Transverse colon (tissue), 4 donors: ENCODE results near the gene FRRS1. TPM values are rescaled to one million over a fixed set of nuclear protein-coding genes. Genes with fewer than 3 reads are reported as not detected.

Source experiments
- DNase-seq: peaks from one replicate; pipeline ENCODE4 v3.0.0-alpha.2; 2019
- H3K27ac ChIP-seq, 4 donors: fragments of 200-600 bp; sonication (generic); 2 replicates each; pipeline ENCODE4 v1.5.1; 2016 to 2018; ENCODE audit warnings: inconsistent platforms in 4 of 4
- H3K27me3 ChIP-seq: fragments of 200-600 bp; sonication (generic); 2 replicates; pipeline ENCODE4 v1.5.1; 2017; ENCODE audit warnings: inconsistent platforms
- H3K36me3 ChIP-seq, 4 donors: fragments of 200-600 bp; sonication (generic); 2 replicates each; pipeline ENCODE4 v1.5.1; 2017 to 2019; ENCODE audit warnings: inconsistent platforms in 4 of 4
- H3K4me1 ChIP-seq, 4 donors: fragments of 200-600 bp; sonication (generic); 2 replicates each; pipeline ENCODE4 v1.5.1; 2017 to 2020; ENCODE audit warnings: inconsistent platforms in 4 of 4
- H3K4me3 ChIP-seq, 4 donors: fragments of 200-600 bp; sonication (generic); 1 replicate in 1 of 4; 2 replicates in 3 of 4; pipeline versions ENCODE4 v1.5.1 to v1.6.1; 2017 to 2019; ENCODE audit warnings: inconsistent platforms in 4 of 4
- H3K9me3 ChIP-seq, 2 donors: fragments of 200-600 bp; sonication (generic); 2 replicates each; pipeline ENCODE4 v1.5.1; 2017 to 2019; ENCODE audit warnings: inconsistent platforms in 2 of 2
- EP300 ChIP-seq: sonication (generic); formaldehyde crosslinking; IDR thresholded peaks from one replicate; pipeline ENCODE4 v1.6.1; 2017; ENCODE audit warnings: antibody characterized with exemption, low read depth
- POLR2A ChIP-seq: fragments of 450-650 bp; IDR thresholded peaks from one replicate; pipeline ENCODE4 v1.6.1; 2016; ENCODE audit warnings: antibody characterized with exemption, mild to moderate bottlenecking, moderate library complexity
- POLR2AphosphoS5 ChIP-seq, 3 donors: sonication (generic); formaldehyde crosslinking; IDR thresholded peaks; one replicate each; pipeline ENCODE4 v1.6.1; 2016; ENCODE audit warnings: antibody characterized with exemption in 3 of 3
- WGBS, 2 donors: methylation state at CpG; one replicate each; pipeline ENCODE4 v1.1.5; 2018; ENCODE audit warnings: low coverage in 1 of 2; 5-methylcytosine and 5-hydroxymethylcytosine counted together
- in situ Hi-C, 4 donors: fragments of 200-750 bp; cut with MboI; loops; one replicate each; pipeline versions ENCODE4 v1.15.0 to v1.15.1; 2017; ENCODE audit warnings: low sequenced_read_pairs in 3 of 4, low pct_ligation_motif_present in 1 of 4, low pct_unique_long_range_greater_than_20kb in 1 of 4
- intact Hi-C: fragments of 100-400 bp; cut with DNase I; formaldehyde crosslinking; loops from one replicate; pipeline ENCODE4 v1.15.1; 2023; ENCODE audit warnings: low total_unique reads
- total RNA-seq, 4 donors: library from RNA; depleted of rRNA; stranded (reverse); fragments of >200 nt; gene quantifications; one replicate each; pipeline ENCODE4 v1.1.0, GENCODE V29; 2016
- TF ChIP-seq, protein P1 (sequence below), 5 experiments: fragments of 200-600 bp in 3 of 5; fragments of 450-650 bp in 2 of 5; sonication (generic) in 3 of 5; IDR thresholded peaks; 1 replicate in 2 of 5; 2 replicates in 3 of 5; pipeline ENCODE4 v1.5.1; 2016 to 2017; ENCODE audit warnings: antibody characterized with exemption in 5 of 5, inconsistent platforms in 3 of 5, mild to moderate bottlenecking in 2 of 5, moderate library complexity in 1 of 5

FRRS1 gene
- total RNA-seq, 4 donors from 2014 or later, result 3.0 to 32.4 (median 18.9) TPM

DNA sequence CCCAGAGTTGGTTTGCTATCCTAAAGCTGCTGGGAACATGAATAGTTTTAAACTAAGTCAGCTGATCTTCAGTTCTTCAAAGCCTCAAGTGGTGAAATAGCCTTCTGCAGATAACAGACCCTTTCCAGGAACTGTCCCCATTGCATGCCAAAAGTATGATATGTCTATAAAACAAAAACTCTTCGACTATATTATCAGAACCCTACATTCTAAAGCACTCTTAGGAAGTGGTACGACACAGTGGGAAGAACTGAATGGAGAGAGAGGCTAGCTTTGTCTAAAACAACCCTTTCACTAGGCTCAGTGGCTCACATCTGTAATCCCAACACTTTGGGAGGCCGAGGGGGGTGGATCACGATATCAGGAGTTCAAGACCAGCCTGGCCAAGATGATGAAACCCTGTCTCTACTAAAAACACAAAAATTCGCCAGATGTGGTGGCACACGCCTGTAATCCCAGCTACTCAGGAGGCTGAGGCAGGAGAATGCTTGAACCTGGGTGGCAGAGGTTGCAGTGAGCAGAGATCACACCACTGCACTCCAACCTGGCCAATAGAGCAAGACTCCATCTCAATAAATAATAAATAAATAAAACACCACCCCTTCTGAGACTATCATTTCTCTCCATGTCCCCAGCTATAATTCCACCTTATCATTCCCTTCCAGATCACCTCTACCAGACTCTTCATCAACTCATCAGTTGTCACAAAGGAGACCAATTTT, 2.2 kb upstream of the FRRS1 start:
- in situ Hi-C loops, result no loop called here

DNA sequence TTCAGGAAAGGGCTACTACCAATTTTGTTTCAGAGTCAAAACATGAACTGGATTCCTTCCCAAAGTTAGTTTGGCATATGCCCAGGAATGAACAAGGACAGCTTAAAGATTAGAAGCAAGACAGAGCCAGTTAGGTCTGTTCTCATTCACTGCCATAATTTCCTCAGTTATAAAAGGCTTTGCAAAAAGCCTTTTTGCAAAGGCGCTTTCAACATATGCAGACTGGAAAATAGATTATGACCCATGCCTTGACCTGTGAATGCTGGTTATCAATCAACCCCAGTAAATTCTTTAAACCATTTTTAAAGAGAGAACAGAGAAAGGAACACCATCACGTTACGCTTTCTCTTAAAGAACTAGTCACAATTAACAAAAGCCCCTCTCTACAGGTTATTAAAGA, 1.7 kb upstream of the FRRS1 start:
- Histone ChIP-seq H3K27me3 (no peaks in the 10 kb centered on the region), H3K36me3 (no peaks in the 10 kb centered on the region), H3K4me3 (no peak overlapping the region), H3K9me3 (no peaks in the 10 kb centered on the region), H3K4me1 (peaks cover 0 to 29% (median 8%) of the 10 kb centered on the region in 4 donors), H3K27ac (no peak overlapping the region)
- in situ Hi-C loops (no loop called here), intact Hi-C loops (no loop called here)
- no peak for DNase-seq
- 67 to 81% methylated on average over 3 of the region's 3 CpGs for WGBS, 2 donors
- TF ChIP-seq EP300 (no peak), POLR2A (no peak), POLR2AphosphoS5 (IDR thresholded peaks at IDR 0.05) (no peak)
- TF ChIP-seq, protein P1, sequence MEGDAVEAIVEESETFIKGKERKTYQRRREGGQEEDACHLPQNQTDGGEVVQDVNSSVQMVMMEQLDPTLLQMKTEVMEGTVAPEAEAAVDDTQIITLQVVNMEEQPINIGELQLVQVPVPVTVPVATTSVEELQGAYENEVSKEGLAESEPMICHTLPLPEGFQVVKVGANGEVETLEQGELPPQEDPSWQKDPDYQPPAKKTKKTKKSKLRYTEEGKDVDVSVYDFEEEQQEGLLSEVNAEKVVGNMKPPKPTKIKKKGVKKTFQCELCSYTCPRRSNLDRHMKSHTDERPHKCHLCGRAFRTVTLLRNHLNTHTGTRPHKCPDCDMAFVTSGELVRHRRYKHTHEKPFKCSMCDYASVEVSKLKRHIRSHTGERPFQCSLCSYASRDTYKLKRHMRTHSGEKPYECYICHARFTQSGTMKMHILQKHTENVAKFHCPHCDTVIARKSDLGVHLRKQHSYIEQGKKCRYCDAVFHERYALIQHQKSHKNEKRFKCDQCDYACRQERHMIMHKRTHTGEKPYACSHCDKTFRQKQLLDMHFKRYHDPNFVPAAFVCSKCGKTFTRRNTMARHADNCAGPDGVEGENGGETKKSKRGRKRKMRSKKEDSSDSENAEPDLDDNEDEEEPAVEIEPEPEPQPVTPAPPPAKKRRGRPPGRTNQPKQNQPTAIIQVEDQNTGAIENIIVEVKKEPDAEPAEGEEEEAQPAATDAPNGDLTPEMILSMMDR (IDR thresholded peaks at IDR 0.05), result no peak

More for the DNA sequence above, 2.2 kb upstream of the FRRS1 start:
- TF ChIP-seq POLR2AphosphoS5 (IDR thresholded peaks at IDR 0.05) (no peak), POLR2A (no peak), EP300 (no peak)
- TF ChIP-seq, protein P1 (IDR thresholded peaks at IDR 0.05), result no peak
- WGBS, 2 donors, result 81 to 100% methylated on average over 1 to 6 of the region's 6 CpGs
- no peak for DNase-seq
- Histone ChIP-seq H3K9me3 (no peaks in the 10 kb centered on the region), H3K4me3 (no peak overlapping the region), H3K4me1 (peaks cover 0 to 29% (median 8%) of the 10 kb centered on the region in 4 donors), H3K36me3 (no peaks in the 10 kb centered on the region), H3K27ac (no peak overlapping the region), H3K27me3 (no peaks in the 10 kb centered on the region)
- intact Hi-C loops, result no loop called here

DNA sequence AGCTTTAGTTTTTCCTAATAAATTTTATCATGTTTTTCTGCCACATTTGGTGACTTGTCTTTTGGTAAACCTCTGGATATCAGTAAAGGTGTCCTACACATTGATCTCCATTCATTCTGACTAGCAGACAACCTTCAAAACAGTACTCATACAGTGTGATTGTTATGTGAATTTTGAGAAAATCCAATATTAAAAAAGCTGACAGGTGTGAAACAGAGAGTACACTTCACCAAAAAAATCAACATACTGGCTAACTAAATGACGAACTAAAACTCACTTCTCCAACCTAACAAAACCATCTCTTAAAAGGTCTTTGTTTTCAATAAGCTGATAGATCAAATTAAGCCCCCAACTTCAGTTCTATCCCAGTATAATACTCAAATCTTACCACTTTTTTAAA, 1.5 kb downstream of the FRRS1 start:
- intact Hi-C loops (no loop called here), in situ Hi-C loops (no loop called here)
- Histone ChIP-seq H3K9me3 (no peaks in the 10 kb centered on the region), H3K4me1 (peaks cover 0 to 29% (median 8%) of the 10 kb centered on the region in 4 donors), H3K27me3 (no peaks in the 10 kb centered on the region), H3K27ac (no peak overlapping the region), H3K4me3 (peak overlapping the region in 2 of 4 donors; percentile 51 to 59), H3K36me3 (no peaks in the 10 kb centered on the region)
- WGBS, 2 donors, result 91% methylated on average over 1 of the region's 1 CpG; no CpG with 5 or more reads in 1 of the 2 donors
- TF ChIP-seq, protein P1 (IDR thresholded peaks at IDR 0.05), result no peak
- TF ChIP-seq POLR2A (no peak), POLR2AphosphoS5 (IDR thresholded peaks at IDR 0.05) (no peak), EP300 (no peak)
- DNase-seq, result no peak

DNA sequence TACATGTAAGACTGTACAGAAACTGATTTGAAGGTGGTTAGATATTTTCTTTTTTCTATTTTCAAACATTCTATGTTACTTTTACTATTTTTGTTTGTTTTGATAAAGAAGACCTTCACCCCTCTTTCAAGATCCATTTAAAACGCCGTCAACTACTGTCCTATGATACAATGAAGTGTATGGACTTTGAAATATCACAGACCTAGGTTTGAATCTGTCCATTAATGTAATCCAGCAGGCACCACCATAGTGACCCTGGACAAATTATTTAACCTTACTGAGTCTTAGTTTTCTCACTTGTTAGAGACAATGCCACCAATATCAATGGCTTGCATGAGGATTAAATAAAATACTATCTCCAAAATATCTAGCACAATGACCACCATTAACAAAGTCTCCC, 2.0 kb downstream of the FRRS1 start:
- WGBS, 2 donors, result 60 to 77% methylated on average over 1 to 2 of the region's 2 CpGs
- Histone ChIP-seq H3K36me3 (no peaks in the 10 kb centered on the region), H3K27me3 (no peaks in the 10 kb centered on the region), H3K27ac (no peak overlapping the region), H3K4me1 (peaks cover 0 to 29% (median 9%) of the 10 kb centered on the region in 4 donors), H3K9me3 (no peaks in the 10 kb centered on the region), H3K4me3 (no peak overlapping the region)
- intact Hi-C loops, result no loop called here
- DNase-seq, result no peak
- no peak for TF ChIP-seq POLR2A
- TF ChIP-seq, protein P1 (IDR thresholded peaks at IDR 0.05), result no peak
- TF ChIP-seq POLR2AphosphoS5 (IDR thresholded peaks at IDR 0.05), result no peak
- no peak for TF ChIP-seq EP300
- in situ Hi-C loops, result no loop called here
